ENCODE measurements around the gene FAM204A.

FAM204A gene

GRCh38 chr10:118373786-118374185, 31.7 kb upstream of the FAM204A start:
- H4K8ac ChIP-seq (ENCODE audit: low read depth, low read length): no peak overlapping the region
- no peaks in the 10 kb centered on the region for H3K79me1 ChIP-seq (ENCODE audit: low read depth, low read length)
- no peak overlapping the region for H3K14ac ChIP-seq (ENCODE audit: low read length)
- no peaks in the 10 kb centered on the region for H3K9me3 ChIP-seq (replicated peaks in 1 of 2; ENCODE audit: control insufficient read depth in 2 of 2, insufficient read depth in 1 of 2, low read depth in 1 of 2, low read length in 2 of 2)
- H3K4me3 ChIP-seq (ENCODE audit: low read length in 2 of 2): no peak overlapping the region
- H2AK5ac ChIP-seq (ENCODE audit: low read depth, low read length): no peak overlapping the region
- no peak overlapping the region for H2BK15ac ChIP-seq (ENCODE audit: low read length)
- H2BK120ac ChIP-seq (ENCODE audit: low read depth, low read length): no peak overlapping the region
- H2AFZ ChIP-seq (ENCODE audit: low read length): no peak overlapping the region
- no peak for DNase-seq (ENCODE audit: low spot score)
- no peak overlapping the region for H4K91ac ChIP-seq (ENCODE audit: low read depth, low read length, poor library complexity)
- no peak overlapping the region for H3K4ac ChIP-seq (ENCODE audit: low read length)
- no peak overlapping the region for H3K9ac ChIP-seq (ENCODE audit: low read depth, low read length, poor library complexity)
- no peaks in the 10 kb centered on the region for H3K36me3 ChIP-seq (replicated peaks in 1 of 2; ENCODE audit: control insufficient read depth in 2 of 2, insufficient read depth in 2 of 2, low read length in 2 of 2)
- no peak overlapping the region for H3K27ac ChIP-seq (replicated peaks; ENCODE audit: low read length)
- no peak overlapping the region for H2BK5ac ChIP-seq (ENCODE audit: low read length)
- no peak overlapping the region for H3K4me2 ChIP-seq (ENCODE audit: insufficient read depth, low read length, poor library complexity, severe bottlenecking)
- no peaks in the 10 kb centered on the region for H3K27me3 ChIP-seq (ENCODE audit: control insufficient read depth in 3 of 3, insufficient read depth in 3 of 3, low read depth in 1 of 3, low read length in 3 of 3)
- no peaks in the 10 kb centered on the region for H3K4me1 ChIP-seq (ENCODE audit: control insufficient read depth in 2 of 2, insufficient read depth in 1 of 2, low read depth in 1 of 2, low read length in 2 of 2)
- no peak overlapping the region for H3K23ac ChIP-seq (ENCODE audit: low read depth, low read length, poor library complexity)
- no peak overlapping the region for H2BK12ac ChIP-seq (ENCODE audit: low read length)
- H3K18ac ChIP-seq (ENCODE audit: low read length): no peak overlapping the region
- no CpG with 5 or more reads among the region's 4 CpGs for WGBS, 2 donors (ENCODE audit: extremely low coverage in 2 of 2, insufficient read length in 2 of 2, insufficient replicate concordance in 1 of 2)

DNA sequence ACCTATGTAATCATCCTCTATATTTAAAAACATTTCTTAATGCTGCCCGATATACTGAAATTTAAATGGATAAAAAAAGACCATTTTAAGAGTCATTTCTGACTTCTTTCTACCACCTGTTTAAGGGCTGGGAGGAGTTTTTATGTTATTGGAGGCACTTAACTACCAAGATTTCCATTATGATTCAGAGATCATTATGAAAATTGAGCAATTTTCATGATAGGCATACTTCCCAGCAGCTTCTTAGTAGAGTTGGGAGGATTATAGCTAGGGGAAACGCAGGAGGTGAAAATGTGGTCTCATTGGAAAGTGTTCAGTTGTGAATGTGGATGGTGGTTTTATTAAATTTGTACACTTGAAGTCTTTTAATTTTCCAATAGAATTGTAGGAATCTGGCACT, 28.4 kb upstream of the FAM204A start:
- no peak overlapping the region for H3K27ac ChIP-seq (replicated peaks; ENCODE audit: low read length)

DNA sequence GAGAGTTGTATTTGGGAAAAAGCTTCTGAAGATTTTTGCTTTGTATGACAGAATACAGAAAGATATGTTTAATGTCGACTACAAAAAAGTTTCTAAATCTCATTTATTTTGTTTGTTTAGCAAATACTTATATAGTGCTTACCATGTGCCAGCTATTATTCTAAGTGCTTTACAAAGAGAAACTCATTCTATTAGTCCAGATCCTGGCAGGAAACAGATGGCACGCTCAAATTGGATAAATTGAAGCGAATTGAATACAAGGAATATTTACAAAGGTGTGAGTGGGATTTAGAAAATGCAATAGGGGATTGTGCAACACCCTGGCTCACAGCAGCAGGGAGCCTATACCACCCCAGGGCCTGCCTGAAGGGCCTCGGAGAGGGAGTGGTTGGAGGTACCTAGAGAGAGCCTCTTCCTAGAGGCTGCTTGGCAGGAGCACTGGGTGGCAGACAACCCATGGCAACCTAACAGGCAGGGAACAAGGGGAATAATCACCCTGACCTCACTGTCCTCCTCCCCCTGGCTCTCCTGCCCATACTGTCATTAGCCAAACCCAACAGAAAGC, 27.6 kb upstream of the FAM204A start:
- no peak overlapping the region for H3K27ac ChIP-seq (replicated peaks; ENCODE audit: low read length)
- H3K4me1 ChIP-seq (ENCODE audit: control insufficient read depth in 2 of 2, insufficient read depth in 1 of 2, low read depth in 1 of 2, low read length in 2 of 2): no peaks in the 10 kb centered on the region
- peak overlapping the region in 1 of 2 donors; percentile 39 for H3K4me3 ChIP-seq (ENCODE audit: low read length in 2 of 2)
- H4K91ac ChIP-seq (ENCODE audit: low read depth, low read length, poor library complexity): no peak overlapping the region
- no peak overlapping the region for H2AFZ ChIP-seq (ENCODE audit: low read length)
- no CpG with 5 or more reads among the region's 4 CpGs for WGBS, 2 donors (ENCODE audit: extremely low coverage in 2 of 2, insufficient read length in 2 of 2, insufficient replicate concordance in 1 of 2)
- H4K8ac ChIP-seq (ENCODE audit: low read depth, low read length): no peak overlapping the region
- no peaks in the 10 kb centered on the region for H3K27me3 ChIP-seq (ENCODE audit: control insufficient read depth in 3 of 3, insufficient read depth in 3 of 3, low read depth in 1 of 3, low read length in 3 of 3)
- H3K9me3 ChIP-seq (replicated peaks in 1 of 2; ENCODE audit: control insufficient read depth in 2 of 2, insufficient read depth in 1 of 2, low read depth in 1 of 2, low read length in 2 of 2): no peaks in the 10 kb centered on the region
- H3K79me1 ChIP-seq (ENCODE audit: low read depth, low read length): no peaks in the 10 kb centered on the region
- no peak overlapping the region for H3K4me2 ChIP-seq (ENCODE audit: insufficient read depth, low read length, poor library complexity, severe bottlenecking)
- H2BK12ac ChIP-seq (ENCODE audit: low read length): no peak overlapping the region
- H3K9ac ChIP-seq (ENCODE audit: low read depth, low read length, poor library complexity): no peak overlapping the region
- no peak overlapping the region for H2BK120ac ChIP-seq (ENCODE audit: low read depth, low read length)
- H2BK5ac ChIP-seq (ENCODE audit: low read length): no peak overlapping the region
- no peak overlapping the region for H3K4ac ChIP-seq (ENCODE audit: low read length)
- DNase-seq (ENCODE audit: low spot score): no peak
- no peak overlapping the region for H2BK15ac ChIP-seq (ENCODE audit: low read length)
- no peaks in the 10 kb centered on the region for H3K36me3 ChIP-seq (replicated peaks in 1 of 2; ENCODE audit: control insufficient read depth in 2 of 2, insufficient read depth in 2 of 2, low read length in 2 of 2)
- H3K23ac ChIP-seq (ENCODE audit: low read depth, low read length, poor library complexity): no peak overlapping the region
- H2AK5ac ChIP-seq (ENCODE audit: low read depth, low read length): no peak overlapping the region
- no peak overlapping the region for H3K18ac ChIP-seq (ENCODE audit: low read length)
- H3K14ac ChIP-seq (ENCODE audit: low read length): no peak overlapping the region

More for the DNA sequence above, 28.4 kb upstream of the FAM204A start:
- Histone ChIP-seq H3K4me3 (ENCODE audit: low read length in 2 of 2) (no peak overlapping the region), H3K9ac (ENCODE audit: low read depth, low read length, poor library complexity) (no peak overlapping the region), H4K8ac (ENCODE audit: low read depth, low read length) (no peak overlapping the region), H3K27me3 (ENCODE audit: control insufficient read depth in 3 of 3, insufficient read depth in 3 of 3, low read depth in 1 of 3, low read length in 3 of 3) (no peaks in the 10 kb centered on the region), H2AFZ (ENCODE audit: low read length) (no peak overlapping the region), H3K14ac (ENCODE audit: low read length) (no peak overlapping the region), H2AK5ac (ENCODE audit: low read depth, low read length) (no peak overlapping the region), H2BK5ac (ENCODE audit: low read length) (no peak overlapping the region), H3K79me1 (ENCODE audit: low read depth, low read length) (no peaks in the 10 kb centered on the region), H4K91ac (ENCODE audit: low read depth, low read length, poor library complexity) (no peak overlapping the region), H2BK15ac (ENCODE audit: low read length) (no peak overlapping the region), H3K9me3 (replicated peaks in 1 of 2; ENCODE audit: control insufficient read depth in 2 of 2, insufficient read depth in 1 of 2, low read depth in 1 of 2, low read length in 2 of 2) (no peaks in the 10 kb centered on the region), H3K4me1 (ENCODE audit: control insufficient read depth in 2 of 2, insufficient read depth in 1 of 2, low read depth in 1 of 2, low read length in 2 of 2) (no peaks in the 10 kb centered on the region), H3K36me3 (replicated peaks in 1 of 2; ENCODE audit: control insufficient read depth in 2 of 2, insufficient read depth in 2 of 2, low read length in 2 of 2) (no peaks in the 10 kb centered on the region), H3K18ac (ENCODE audit: low read length) (no peak overlapping the region), H3K4ac (ENCODE audit: low read length) (no peak overlapping the region), H2BK120ac (ENCODE audit: low read depth, low read length) (no peak overlapping the region), H3K23ac (ENCODE audit: low read depth, low read length, poor library complexity) (no peak overlapping the region), H2BK12ac (ENCODE audit: low read length) (no peak overlapping the region), H3K4me2 (ENCODE audit: insufficient read depth, low read length, poor library complexity, severe bottlenecking) (no peak overlapping the region)
- no CpG with 5 or more reads among the region's 2 CpGs for WGBS, 2 donors (ENCODE audit: extremely low coverage in 2 of 2, insufficient read length in 2 of 2, insufficient replicate concordance in 1 of 2)
- no peak for DNase-seq (ENCODE audit: low spot score)

GRCh38 chr10:118365702-118366101, 23.6 kb upstream of the FAM204A start:
- H2AK5ac ChIP-seq (ENCODE audit: low read depth, low read length): no peak overlapping the region
- no peak overlapping the region for H2AFZ ChIP-seq (ENCODE audit: low read length)
- no peak overlapping the region for H3K9ac ChIP-seq (ENCODE audit: low read depth, low read length, poor library complexity)

More at GRCh38 chr10:118365702-118366101, 23.6 kb upstream of the FAM204A start:
- H3K14ac ChIP-seq (ENCODE audit: low read length): no peak overlapping the region
- H3K4me1 ChIP-seq (ENCODE audit: control insufficient read depth in 2 of 2, insufficient read depth in 1 of 2, low read depth in 1 of 2, low read length in 2 of 2): no peaks in the 10 kb centered on the region
- no peak overlapping the region for H3K4me3 ChIP-seq (ENCODE audit: low read length in 2 of 2)
- H2BK120ac ChIP-seq (ENCODE audit: low read depth, low read length): no peak overlapping the region
- no peaks in the 10 kb centered on the region for H3K27me3 ChIP-seq (ENCODE audit: control insufficient read depth in 3 of 3, insufficient read depth in 3 of 3, low read depth in 1 of 3, low read length in 3 of 3)
- H3K4me2 ChIP-seq (ENCODE audit: insufficient read depth, low read length, poor library complexity, severe bottlenecking): no peak overlapping the region
- H3K79me1 ChIP-seq (ENCODE audit: low read depth, low read length): peaks cover 2% of the 10 kb centered on the region
- H4K8ac ChIP-seq (ENCODE audit: low read depth, low read length): no peak overlapping the region
- H2BK5ac ChIP-seq (ENCODE audit: low read length): no peak overlapping the region
- H2BK15ac ChIP-seq (ENCODE audit: low read length): no peak overlapping the region
- H3K23ac ChIP-seq (ENCODE audit: low read depth, low read length, poor library complexity): no peak overlapping the region
- no peak for DNase-seq (ENCODE audit: low spot score)
- H3K27ac ChIP-seq (replicated peaks; ENCODE audit: low read length): no peak overlapping the region
- H3K18ac ChIP-seq (ENCODE audit: low read length): no peak overlapping the region
- no peak overlapping the region for H4K91ac ChIP-seq (ENCODE audit: low read depth, low read length, poor library complexity)
- no peak overlapping the region for H3K4ac ChIP-seq (ENCODE audit: low read length)
- no peaks in the 10 kb centered on the region for H3K36me3 ChIP-seq (replicated peaks in 1 of 2; ENCODE audit: control insufficient read depth in 2 of 2, insufficient read depth in 2 of 2, low read length in 2 of 2)
- no peak overlapping the region for H2BK12ac ChIP-seq (ENCODE audit: low read length)
- H3K9me3 ChIP-seq (replicated peaks in 1 of 2; ENCODE audit: control insufficient read depth in 2 of 2, insufficient read depth in 1 of 2, low read depth in 1 of 2, low read length in 2 of 2): no peaks in the 10 kb centered on the region

Data from neuronal stem cell (in vitro differentiated cells).